Cardiac septum (tissue), 1 donor: ENCODE results near the gene MTIF3. TPM values are rescaled to one million over a fixed set of nuclear protein-coding genes. Genes with fewer than 3 reads are reported as not detected.

Source experiments
- DNase-seq: peaks from one replicate; pipeline ENCODE4 v3.0.0-alpha.2; 2020; ENCODE audit warnings: low spot score
- intact Hi-C: fragments of 100-400 bp; cut with DNase I; formaldehyde crosslinking; loops from one replicate; pipeline ENCODE4 v1.14.0; 2022
- total RNA-seq: library from RNA; stranded (reverse); fragmentation: NEBNext Ultra II Directional; extraction: Animal tissue kit (Norgen Biotek cat#: 25700); gene quantifications from one replicate; pipeline ENCODE4 v1.2.1, GENCODE V29; 2021
- donor health status: DM: no; HTN: no; CAD: no.

MTIF3 gene
- total RNA-seq, 1 donor from 2014 or later, result 83.8 TPM

- no peak for DNase-seq
- intact Hi-C loops, result no loop called here
Measured at GRCh38 chr13:27395007-27395510, 55.3 kb downstream of the MTIF3 start.

DNA sequence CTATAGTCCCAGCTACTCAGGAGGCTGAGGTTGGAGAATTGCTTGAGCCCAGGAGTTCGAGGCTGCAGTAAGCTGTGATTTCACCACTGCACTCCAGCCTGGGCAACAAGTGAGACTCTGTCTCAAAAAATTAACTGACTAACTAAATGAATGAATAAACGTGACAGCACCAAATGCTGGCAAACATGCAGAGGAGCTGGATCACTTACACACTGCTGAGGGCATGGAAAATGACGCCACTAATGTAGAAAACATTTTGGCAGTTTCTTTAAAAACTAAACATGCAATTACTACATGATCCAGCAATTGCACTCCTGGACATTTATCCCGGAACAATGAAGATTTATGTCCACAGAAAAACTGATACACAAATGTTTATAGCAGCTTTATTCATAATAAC, 57.3 kb downstream of the MTIF3 start:
- intact Hi-C loops, result no loop called here

GRCh38 chr13:27391471-27391870, 58.9 kb downstream of the MTIF3 start:
- intact Hi-C loops, result no loop called here
- no peak for DNase-seq

More for the DNA sequence above, 57.3 kb downstream of the MTIF3 start:
- DNase-seq, result no peak

DNA sequence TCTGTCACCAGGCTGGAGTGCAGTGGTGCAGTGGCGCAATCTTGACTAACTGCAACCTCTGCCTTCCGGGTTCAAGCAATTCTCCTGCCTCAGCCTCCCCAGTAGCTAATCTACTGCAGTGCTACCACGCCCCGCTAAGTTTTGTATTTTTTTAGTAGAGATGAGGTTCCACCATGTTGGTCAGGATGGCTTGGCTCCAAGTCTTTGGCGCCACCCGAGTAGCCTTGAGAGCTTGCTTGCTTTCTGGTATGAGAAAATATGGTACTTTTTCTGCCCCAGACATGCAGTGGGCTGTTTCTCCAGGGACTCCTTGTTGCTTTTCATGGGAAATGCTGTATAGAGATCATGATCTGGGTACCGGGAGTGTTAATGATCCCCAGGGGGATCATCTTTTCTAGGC, 60.5 kb downstream of the MTIF3 start:
- intact Hi-C loops, result no loop called here
- no peak for DNase-seq

DNA sequence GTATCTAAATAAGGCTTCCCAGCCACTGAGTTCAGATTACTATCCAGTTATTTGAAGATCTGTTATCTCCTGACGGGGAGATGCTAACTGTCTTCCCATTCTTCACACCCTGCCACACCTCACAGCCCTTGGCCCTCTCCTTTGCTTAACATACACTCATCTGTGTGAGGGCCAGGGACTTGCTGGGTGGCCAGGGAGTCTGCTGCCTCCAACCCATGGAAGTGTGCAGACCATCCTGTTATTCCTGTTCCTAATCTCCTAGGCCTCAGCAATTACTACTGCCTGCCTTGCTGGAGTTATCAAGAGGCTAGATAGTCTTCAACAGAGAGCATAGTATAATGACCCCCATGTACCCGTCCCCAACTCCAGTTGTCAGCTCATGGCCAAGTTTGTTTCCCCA, 62.1 kb downstream of the MTIF3 start:
- intact Hi-C loops, result no loop called here
- DNase-seq, result no peak

Other genes with a start within 250 kb of the MTIF3 start
- gene RPL21, start 199.0 kb downstream of the MTIF3 start, total RNA-seq, result 512 TPM
- gene RASL11A, start 179.7 kb downstream of the MTIF3 start, total RNA-seq, result 4.7 TPM
- gene GTF3A, start 25.9 kb downstream of the MTIF3 start, total RNA-seq, result 167 TPM
- gene LNX2, start 170.0 kb upstream of the MTIF3 start, total RNA-seq, result 15.8 TPM
- gene POLR1D, start 171.3 kb upstream of the MTIF3 start, total RNA-seq, result 80.6 TPM